WTC11 (cell line): ENCODE measurements around the gene TGM2. TPM values are rescaled to one million over a fixed set of nuclear protein-coding genes. Genes with fewer than 3 reads are reported as not detected.
A peak's percentile ranks its signal among the peaks of the same experiment; 100 is the strongest.

Experiments used
- ATAC-seq: fragments of 200-7000 bp; cut with Tn5 transposase; 2 replicates; pipeline ENCODE4 v1.10.0; 2021; ENCODE audit warnings: mild to moderate bottlenecking, moderate library complexity
- CTCF ChIA-PET: fragments of 300-600 bp; sonication (Branson Sonifier 250); formaldehyde crosslinking; loops from one replicate; lab custom pipeline; 2021; ENCODE audit warnings: antibody characterized with exemption; lab: Charles Lee
- POLR2A ChIA-PET: fragments of 350-600 bp; sonication (Branson Sonifier 250); formaldehyde crosslinking; loops from one replicate; lab custom pipeline; 2021; ENCODE audit warnings: antibody characterized with exemption; lab: Charles Lee
- DNase-seq: peaks from one replicate; pipeline ENCODE4 v3.0.0; 2021; ENCODE audit warnings: low spot score
- H3K27ac Mint-ChIP-seq: 2 replicates; pipeline ENCODE4 v1.8.0; 2021; ENCODE audit warnings: mixed read lengths
- H3K27me3 Mint-ChIP-seq: 2 replicates; pipeline ENCODE4 v1.8.0; 2021; ENCODE audit warnings: low read depth, mild to moderate bottlenecking, moderate library complexity, mixed read lengths
- H3K36me3 Mint-ChIP-seq: 2 replicates; pipeline ENCODE4 v1.8.0; 2021; ENCODE audit warnings: mixed read lengths
- H3K4me1 Mint-ChIP-seq: 2 replicates; pipeline ENCODE4 v1.8.0; 2022; ENCODE audit warnings: mixed read lengths
- H3K4me3 Mint-ChIP-seq: 2 replicates; pipeline ENCODE4 v1.8.0; 2021; ENCODE audit warnings: mild to moderate bottlenecking, moderate library complexity, mixed read lengths
- H3K9me3 Mint-ChIP-seq: 2 replicates; pipeline ENCODE4 v1.8.0; 2021; ENCODE audit warnings: mixed read lengths
- ATF1 ChIP-seq: sonication (generic); formaldehyde crosslinking; IDR thresholded peaks from 2 replicates; pipeline ENCODE4 v1.8.1; 2023; ENCODE audit warnings: mild to moderate bottlenecking, moderate library complexity, missing genetic modification reagents
- GRHL2 ChIP-seq: fragments of 250-450 bp; sonication (Bioruptor Pico); IDR thresholded peaks from 2 replicates; pipeline ENCODE4 v1.8.0; 2022; ENCODE audit warnings: mild to moderate bottlenecking, moderate library complexity; ENCODE audit not compliant: insufficient replicate concordance, severe bottlenecking
- JUN ChIP-seq: sonication (generic); formaldehyde crosslinking; IDR thresholded peaks from 2 replicates; pipeline ENCODE4 v1.8.0; 2023; ENCODE audit warnings: mild to moderate bottlenecking, missing genetic modification reagents
- NR1H2 ChIP-seq: sonication (generic); formaldehyde crosslinking; IDR thresholded peaks from 2 replicates; pipeline ENCODE4 v1.9.0; 2021; ENCODE audit warnings: mild to moderate bottlenecking, moderate library complexity, missing genetic modification reagents
- NR3C1 ChIP-seq: sonication (generic); formaldehyde crosslinking; conservative IDR thresholded peaks from 2 replicates; pipeline ENCODE4 v1.8.1; 2023; ENCODE audit warnings: low read depth, mild to moderate bottlenecking, missing genetic modification reagents
- PRRX2 ChIP-seq: fragments of 250-450 bp; sonication (Bioruptor Pico); IDR thresholded peaks from 2 replicates; pipeline ENCODE4 v1.8.0; 2021; ENCODE audit warnings: mild to moderate bottlenecking
- SMAD4 ChIP-seq: sonication (generic); formaldehyde crosslinking; IDR thresholded peaks from 2 replicates; pipeline ENCODE4 v1.8.0; 2022; ENCODE audit warnings: mild to moderate bottlenecking, missing genetic modification reagents
- TEAD1 ChIP-seq: sonication (generic); formaldehyde crosslinking; IDR thresholded peaks from 2 replicates; pipeline ENCODE4 v1.8.0; 2022; ENCODE audit warnings: mild to moderate bottlenecking, missing genetic modification reagents
- ZNF121 ChIP-seq: sonication (generic); formaldehyde crosslinking; IDR thresholded peaks from 2 replicates; pipeline ENCODE4 v1.8.0; 2023; ENCODE audit warnings: missing genetic modification reagents
- ZNF138 ChIP-seq: sonication (generic); formaldehyde crosslinking; conservative IDR thresholded peaks from 2 replicates; pipeline ENCODE4 v1.8.1; 2022; ENCODE audit warnings: mild to moderate bottlenecking, moderate library complexity, missing genetic modification reagents
- ZNF219 ChIP-seq: sonication (generic); formaldehyde crosslinking; IDR thresholded peaks from 2 replicates; pipeline ENCODE4 v1.8.0; 2023; ENCODE audit warnings: missing genetic modification reagents, mild to moderate bottlenecking, borderline replicate concordance
- total RNA-seq: library from RNA; stranded (reverse); gene quantifications from 3 replicates; pipeline ENCODE4 v1.2.3, GENCODE V29; 2021
- TF ChIP-seq, protein P1 (sequence below): sonication (generic); formaldehyde crosslinking; IDR thresholded peaks from 2 replicates; pipeline ENCODE4 v1.8.1; 2023; ENCODE audit warnings: mild to moderate bottlenecking, missing genetic modification reagents, moderate library complexity
- TF ChIP-seq, protein P2 (sequence below): fragments of 250-450 bp; sonication (Bioruptor Pico); IDR thresholded peaks from 2 replicates; pipeline ENCODE4 v1.9.0; 2021; ENCODE audit warnings: mild to moderate bottlenecking, borderline replicate concordance
- TF ChIP-seq, protein P3 (sequence below): sonication (generic); formaldehyde crosslinking; IDR thresholded peaks from 2 replicates; pipeline ENCODE4 v1.8.0; 2022; ENCODE audit warnings: mild to moderate bottlenecking, missing genetic modification reagents
- TF ChIP-seq, protein P4 (sequence below): sonication (generic); formaldehyde crosslinking; IDR thresholded peaks from 2 replicates; pipeline ENCODE4 v1.8.1; 2022; ENCODE audit warnings: low read depth, missing genetic modification reagents, borderline replicate concordance
- TF ChIP-seq, protein P5 (sequence below): sonication (generic); formaldehyde crosslinking; IDR thresholded peaks from 2 replicates; pipeline ENCODE4 v1.8.1; 2022; ENCODE audit warnings: missing genetic modification reagents, borderline replicate concordance

TGM2 gene
- total RNA-seq, 1 experiment from 2014 or later: 1.5 TPM

DNA sequence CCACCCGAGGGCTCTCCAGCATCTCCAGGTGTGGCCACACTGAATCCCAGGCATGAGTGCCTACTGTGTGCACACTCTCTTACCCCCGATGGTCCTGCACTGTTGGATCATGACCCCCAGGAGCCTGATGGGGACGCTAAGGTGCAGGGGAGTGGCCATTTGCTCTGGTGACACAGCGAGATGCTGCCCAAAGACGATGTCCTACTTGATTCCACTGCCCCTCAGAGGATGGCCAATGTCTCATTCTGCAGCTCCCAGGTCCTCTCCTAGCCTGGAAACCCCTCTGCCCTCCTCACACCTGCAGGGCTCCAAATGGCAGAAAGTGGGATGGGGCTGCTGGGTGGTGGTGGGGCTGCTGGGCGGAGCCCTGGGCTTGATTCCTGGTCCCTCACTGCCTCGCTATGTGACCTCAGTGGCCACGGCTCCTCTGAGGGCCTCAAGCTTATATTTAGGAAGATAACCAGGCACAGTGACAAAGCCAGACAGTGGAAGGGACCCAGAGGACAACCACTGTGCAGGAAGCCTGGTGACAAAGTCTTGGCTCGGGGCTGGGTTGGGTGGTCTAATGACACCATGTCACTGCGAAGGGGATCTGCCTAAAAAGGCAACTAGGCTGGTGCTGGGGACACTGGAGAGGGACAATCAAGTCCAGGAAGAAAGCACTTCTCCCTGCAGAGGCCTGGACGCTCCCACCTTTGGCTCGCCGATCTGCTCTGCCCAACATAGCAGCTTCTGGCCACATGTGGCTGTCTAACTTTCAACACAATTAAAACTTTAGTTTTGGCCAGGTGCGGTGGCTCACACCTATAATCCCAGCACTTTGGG lies 28.4 kb downstream of the TGM2 start (continued):
- TF ChIP-seq PRRX2: no peak
- TF ChIP-seq, all 79 proteins: peak for 0

DNA sequence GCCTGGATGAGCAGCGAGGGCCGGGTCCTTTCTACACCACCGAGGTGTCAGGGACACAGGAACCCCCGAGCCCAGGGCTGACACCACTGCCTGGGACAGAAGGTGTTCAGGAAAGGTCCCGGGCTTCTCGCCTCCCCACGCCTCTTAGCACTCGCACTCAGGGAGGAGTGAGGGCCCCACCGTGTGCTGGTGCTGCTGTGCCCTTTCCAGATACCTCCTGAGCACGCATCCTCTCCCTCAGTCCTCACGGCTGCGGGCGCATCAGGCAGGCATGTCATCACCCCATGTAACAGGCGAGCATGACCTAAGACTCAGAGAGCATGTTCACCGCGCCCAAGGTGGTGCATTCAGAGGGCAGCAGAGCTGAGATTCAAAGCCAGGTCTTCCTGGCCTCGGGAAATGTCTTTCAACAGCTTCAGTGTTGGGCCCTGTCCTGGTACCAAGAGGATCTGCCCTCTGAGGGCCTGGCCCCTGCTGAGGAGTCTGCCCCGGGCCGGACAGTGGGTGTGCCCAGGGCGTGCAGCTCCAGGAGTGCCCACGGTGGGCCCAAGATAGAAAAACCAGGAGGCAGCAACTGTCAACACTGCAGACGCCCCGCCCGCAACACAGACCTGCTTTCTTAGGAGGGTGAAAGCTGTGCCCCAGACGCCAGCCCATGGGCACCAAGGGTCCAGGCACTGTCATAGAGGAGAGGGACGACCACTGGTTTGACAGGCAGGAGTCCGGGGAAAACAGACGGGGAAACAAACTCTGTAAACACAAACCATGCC lies 29.2 kb downstream of the TGM2 start:
- DNase-seq: peak; percentile 7
- ChIA-PET POLR2A (no interaction called here), CTCF (interaction anchor here (0.9 kb wide), 1 partner anchor 62 kb away, joined by 4 read pairs; no protein-coding TSS in a partner anchor)
- no peaks in the 10 kb centered on the region for H3K36me3 Mint-ChIP-seq
- no peak for ATAC-seq
- H3K4me3 Mint-ChIP-seq: no peak overlapping the region
- no peaks in the 10 kb centered on the region for H3K27me3 Mint-ChIP-seq
- H3K4me1 Mint-ChIP-seq: peaks cover 16% of the 10 kb centered on the region
- H3K9me3 Mint-ChIP-seq: no peaks in the 10 kb centered on the region
- no peak overlapping the region for H3K27ac Mint-ChIP-seq
- TF ChIP-seq JUN (CRISPR knock-in tag) (no peak), SMAD4 (CRISPR knock-in tag) (no peak), GRHL2 (CRISPR knock-in tag) (no peak), ATF1 (CRISPR knock-in tag) (no peak), ZNF121 (no peak), NR3C1 (CRISPR knock-in tag) (no peak), ZNF138 (CRISPR knock-in tag) (no peak), ZNF219 (CRISPR knock-in tag) (no peak), NR1H2 (no peak), TEAD1 (CRISPR knock-in tag) (no peak)
- TF ChIP-seq, protein P1, sequence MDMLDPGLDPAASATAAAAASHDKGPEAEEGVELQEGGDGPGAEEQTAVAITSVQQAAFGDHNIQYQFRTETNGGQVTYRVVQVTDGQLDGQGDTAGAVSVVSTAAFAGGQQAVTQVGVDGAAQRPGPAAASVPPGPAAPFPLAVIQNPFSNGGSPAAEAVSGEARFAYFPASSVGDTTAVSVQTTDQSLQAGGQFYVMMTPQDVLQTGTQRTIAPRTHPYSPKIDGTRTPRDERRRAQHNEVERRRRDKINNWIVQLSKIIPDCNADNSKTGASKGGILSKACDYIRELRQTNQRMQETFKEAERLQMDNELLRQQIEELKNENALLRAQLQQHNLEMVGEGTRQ: no peak
- TF ChIP-seq, protein P2, sequence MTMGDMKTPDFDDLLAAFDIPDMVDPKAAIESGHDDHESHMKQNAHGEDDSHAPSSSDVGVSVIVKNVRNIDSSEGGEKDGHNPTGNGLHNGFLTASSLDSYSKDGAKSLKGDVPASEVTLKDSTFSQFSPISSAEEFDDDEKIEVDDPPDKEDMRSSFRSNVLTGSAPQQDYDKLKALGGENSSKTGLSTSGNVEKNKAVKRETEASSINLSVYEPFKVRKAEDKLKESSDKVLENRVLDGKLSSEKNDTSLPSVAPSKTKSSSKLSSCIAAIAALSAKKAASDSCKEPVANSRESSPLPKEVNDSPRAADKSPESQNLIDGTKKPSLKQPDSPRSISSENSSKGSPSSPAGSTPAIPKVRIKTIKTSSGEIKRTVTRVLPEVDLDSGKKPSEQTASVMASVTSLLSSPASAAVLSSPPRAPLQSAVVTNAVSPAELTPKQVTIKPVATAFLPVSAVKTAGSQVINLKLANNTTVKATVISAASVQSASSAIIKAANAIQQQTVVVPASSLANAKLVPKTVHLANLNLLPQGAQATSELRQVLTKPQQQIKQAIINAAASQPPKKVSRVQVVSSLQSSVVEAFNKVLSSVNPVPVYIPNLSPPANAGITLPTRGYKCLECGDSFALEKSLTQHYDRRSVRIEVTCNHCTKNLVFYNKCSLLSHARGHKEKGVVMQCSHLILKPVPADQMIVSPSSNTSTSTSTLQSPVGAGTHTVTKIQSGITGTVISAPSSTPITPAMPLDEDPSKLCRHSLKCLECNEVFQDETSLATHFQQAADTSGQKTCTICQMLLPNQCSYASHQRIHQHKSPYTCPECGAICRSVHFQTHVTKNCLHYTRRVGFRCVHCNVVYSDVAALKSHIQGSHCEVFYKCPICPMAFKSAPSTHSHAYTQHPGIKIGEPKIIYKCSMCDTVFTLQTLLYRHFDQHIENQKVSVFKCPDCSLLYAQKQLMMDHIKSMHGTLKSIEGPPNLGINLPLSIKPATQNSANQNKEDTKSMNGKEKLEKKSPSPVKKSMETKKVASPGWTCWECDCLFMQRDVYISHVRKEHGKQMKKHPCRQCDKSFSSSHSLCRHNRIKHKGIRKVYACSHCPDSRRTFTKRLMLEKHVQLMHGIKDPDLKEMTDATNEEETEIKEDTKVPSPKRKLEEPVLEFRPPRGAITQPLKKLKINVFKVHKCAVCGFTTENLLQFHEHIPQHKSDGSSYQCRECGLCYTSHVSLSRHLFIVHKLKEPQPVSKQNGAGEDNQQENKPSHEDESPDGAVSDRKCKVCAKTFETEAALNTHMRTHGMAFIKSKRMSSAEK (CRISPR knock-in tag): no peak
- TF ChIP-seq, protein P3, sequence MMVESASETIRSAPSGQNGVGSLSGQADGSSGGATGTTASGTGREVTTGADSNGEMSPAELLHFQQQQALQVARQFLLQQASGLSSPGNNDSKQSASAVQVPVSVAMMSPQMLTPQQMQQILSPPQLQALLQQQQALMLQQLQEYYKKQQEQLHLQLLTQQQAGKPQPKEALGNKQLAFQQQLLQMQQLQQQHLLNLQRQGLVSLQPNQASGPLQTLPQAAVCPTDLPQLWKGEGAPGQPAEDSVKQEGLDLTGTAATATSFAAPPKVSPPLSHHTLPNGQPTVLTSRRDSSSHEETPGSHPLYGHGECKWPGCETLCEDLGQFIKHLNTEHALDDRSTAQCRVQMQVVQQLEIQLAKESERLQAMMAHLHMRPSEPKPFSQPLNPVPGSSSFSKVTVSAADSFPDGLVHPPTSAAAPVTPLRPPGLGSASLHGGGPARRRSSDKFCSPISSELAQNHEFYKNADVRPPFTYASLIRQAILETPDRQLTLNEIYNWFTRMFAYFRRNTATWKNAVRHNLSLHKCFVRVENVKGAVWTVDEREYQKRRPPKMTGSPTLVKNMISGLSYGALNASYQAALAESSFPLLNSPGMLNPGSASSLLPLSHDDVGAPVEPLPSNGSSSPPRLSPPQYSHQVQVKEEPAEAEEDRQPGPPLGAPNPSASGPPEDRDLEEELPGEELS (CRISPR knock-in tag): no peak
- TF ChIP-seq, protein P4, sequence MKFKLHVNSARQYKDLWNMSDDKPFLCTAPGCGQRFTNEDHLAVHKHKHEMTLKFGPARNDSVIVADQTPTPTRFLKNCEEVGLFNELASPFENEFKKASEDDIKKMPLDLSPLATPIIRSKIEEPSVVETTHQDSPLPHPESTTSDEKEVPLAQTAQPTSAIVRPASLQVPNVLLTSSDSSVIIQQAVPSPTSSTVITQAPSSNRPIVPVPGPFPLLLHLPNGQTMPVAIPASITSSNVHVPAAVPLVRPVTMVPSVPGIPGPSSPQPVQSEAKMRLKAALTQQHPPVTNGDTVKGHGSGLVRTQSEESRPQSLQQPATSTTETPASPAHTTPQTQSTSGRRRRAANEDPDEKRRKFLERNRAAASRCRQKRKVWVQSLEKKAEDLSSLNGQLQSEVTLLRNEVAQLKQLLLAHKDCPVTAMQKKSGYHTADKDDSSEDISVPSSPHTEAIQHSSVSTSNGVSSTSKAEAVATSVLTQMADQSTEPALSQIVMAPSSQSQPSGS: no peak
- TF ChIP-seq, protein P5, sequence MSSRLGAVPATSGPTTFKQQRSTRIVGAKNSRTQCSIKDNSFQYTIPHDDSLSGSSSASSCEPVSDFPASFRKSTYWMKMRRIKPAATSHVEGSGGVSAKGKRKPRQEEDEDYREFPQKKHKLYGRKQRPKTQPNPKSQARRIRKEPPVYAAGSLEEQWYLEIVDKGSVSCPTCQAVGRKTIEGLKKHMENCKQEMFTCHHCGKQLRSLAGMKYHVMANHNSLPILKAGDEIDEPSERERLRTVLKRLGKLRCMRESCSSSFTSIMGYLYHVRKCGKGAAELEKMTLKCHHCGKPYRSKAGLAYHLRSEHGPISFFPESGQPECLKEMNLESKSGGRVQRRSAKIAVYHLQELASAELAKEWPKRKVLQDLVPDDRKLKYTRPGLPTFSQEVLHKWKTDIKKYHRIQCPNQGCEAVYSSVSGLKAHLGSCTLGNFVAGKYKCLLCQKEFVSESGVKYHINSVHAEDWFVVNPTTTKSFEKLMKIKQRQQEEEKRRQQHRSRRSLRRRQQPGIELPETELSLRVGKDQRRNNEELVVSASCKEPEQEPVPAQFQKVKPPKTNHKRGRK (CRISPR knock-in tag): no peak
